Measurements from ENCODE around the gene GPD2.

DNA sequence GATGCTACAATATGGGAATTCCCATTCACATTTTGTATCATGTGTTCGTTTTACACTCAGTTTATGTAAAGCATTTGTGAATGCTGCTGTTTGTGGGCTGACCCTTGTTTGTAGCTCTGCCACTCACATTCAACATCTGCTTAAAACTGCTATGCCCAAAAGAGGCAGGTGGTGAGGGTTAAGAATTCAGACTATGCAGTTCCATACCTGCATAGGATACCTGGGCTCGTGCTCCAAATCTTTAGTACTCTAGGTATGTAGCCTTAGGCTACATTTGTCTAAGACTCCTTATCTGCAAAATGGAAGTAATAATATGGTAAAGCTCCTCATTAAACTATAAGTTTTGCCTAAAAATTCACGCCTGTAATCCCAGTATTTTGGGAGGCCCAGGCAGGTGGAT, 199.5 kb downstream of the GPD2 start:
- no peak for TF ChIP-seq POLR2A (IDR thresholded peaks at IDR 0.05)
- TF ChIP-seq, protein P1, sequence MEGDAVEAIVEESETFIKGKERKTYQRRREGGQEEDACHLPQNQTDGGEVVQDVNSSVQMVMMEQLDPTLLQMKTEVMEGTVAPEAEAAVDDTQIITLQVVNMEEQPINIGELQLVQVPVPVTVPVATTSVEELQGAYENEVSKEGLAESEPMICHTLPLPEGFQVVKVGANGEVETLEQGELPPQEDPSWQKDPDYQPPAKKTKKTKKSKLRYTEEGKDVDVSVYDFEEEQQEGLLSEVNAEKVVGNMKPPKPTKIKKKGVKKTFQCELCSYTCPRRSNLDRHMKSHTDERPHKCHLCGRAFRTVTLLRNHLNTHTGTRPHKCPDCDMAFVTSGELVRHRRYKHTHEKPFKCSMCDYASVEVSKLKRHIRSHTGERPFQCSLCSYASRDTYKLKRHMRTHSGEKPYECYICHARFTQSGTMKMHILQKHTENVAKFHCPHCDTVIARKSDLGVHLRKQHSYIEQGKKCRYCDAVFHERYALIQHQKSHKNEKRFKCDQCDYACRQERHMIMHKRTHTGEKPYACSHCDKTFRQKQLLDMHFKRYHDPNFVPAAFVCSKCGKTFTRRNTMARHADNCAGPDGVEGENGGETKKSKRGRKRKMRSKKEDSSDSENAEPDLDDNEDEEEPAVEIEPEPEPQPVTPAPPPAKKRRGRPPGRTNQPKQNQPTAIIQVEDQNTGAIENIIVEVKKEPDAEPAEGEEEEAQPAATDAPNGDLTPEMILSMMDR (IDR thresholded peaks at IDR 0.05), result no peak
